Upper lobe of right lung (tissue), 1 donor: ENCODE measurements around the gene GFRA1. TPM values are rescaled to one million over a fixed set of nuclear protein-coding genes. Genes with fewer than 3 reads are reported as not detected.

Experiments
- ATAC-seq: fragments of 200-7000 bp; cut with Tn5 transposase; one replicate; pipeline ENCODE4 v1.9.1; 2020; ENCODE audit warnings: mild to moderate bottlenecking, moderate library complexity
- DNase-seq: peaks from one replicate; pipeline ENCODE4 v3.0.0-alpha.2; 2020
- H3K27ac ChIP-seq: fragments of 200-600 bp; one replicate; pipeline ENCODE4 v1.8.0; 2022
- H3K27me3 ChIP-seq: fragments of 200-600 bp; one replicate; pipeline ENCODE4 v1.8.0; 2022; ENCODE audit warnings: mild to moderate bottlenecking
- H3K36me3 ChIP-seq: fragments of 200-600 bp; one replicate; pipeline ENCODE4 v1.8.0; 2022
- H3K4me1 ChIP-seq: fragments of 200-600 bp; one replicate; pipeline ENCODE4 v1.8.0; 2022
- H3K4me3 ChIP-seq: fragments of 200-600 bp; one replicate; pipeline ENCODE4 v1.8.0; 2022; ENCODE audit warnings: mild to moderate bottlenecking
- H3K9me3 ChIP-seq: fragments of 200-600 bp; one replicate; pipeline ENCODE4 v1.8.0; 2022
- intact Hi-C: fragments of 100-400 bp; cut with DNase I; formaldehyde crosslinking; loops from one replicate; pipeline ENCODE4 v1.11.0; 2022
- total RNA-seq: library from RNA; stranded (reverse); fragmentation: NEBNext Ultra II Directional; extraction: Animal tissue kit (Norgen Biotek cat#: 25700); gene quantifications from one replicate; pipeline ENCODE4 v1.2.1, GENCODE V29; 2021
- TF ChIP-seq, protein P1 (sequence below): fragments of 200-600 bp; IDR thresholded peaks from one replicate; pipeline ENCODE4 v1.8.0; 2022; ENCODE audit warnings: antibody characterized with exemption
- donor health status: DM: no; HTN: yes; CAD: no; lungs with severe emphysema.

The GFRA1 gene
- total RNA-seq, 1 donor from 2014 or later = 3.4 TPM

DNA sequence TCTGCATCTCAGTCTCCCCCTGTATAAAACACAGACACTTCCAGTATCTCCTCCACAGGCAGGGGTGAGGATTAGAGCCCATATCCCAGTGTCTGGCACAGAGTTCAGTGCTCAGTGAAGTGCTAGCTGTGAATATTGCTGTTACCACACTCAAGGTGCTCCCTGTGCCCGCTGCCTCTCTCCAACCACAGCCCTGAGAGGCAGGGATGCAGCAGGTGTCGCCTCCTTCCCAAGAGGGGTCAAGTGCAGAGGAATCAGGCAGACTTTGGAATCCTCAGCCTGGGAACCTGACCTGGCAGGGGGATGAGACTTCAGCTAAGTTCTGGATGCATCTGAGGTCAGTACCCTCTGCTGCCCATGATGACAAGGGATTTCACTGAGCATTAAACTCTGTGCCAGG, 163.1 kb downstream of the GFRA1 start:
- no peaks in the 10 kb centered on the region for H3K36me3 ChIP-seq
- TF ChIP-seq, protein P1, sequence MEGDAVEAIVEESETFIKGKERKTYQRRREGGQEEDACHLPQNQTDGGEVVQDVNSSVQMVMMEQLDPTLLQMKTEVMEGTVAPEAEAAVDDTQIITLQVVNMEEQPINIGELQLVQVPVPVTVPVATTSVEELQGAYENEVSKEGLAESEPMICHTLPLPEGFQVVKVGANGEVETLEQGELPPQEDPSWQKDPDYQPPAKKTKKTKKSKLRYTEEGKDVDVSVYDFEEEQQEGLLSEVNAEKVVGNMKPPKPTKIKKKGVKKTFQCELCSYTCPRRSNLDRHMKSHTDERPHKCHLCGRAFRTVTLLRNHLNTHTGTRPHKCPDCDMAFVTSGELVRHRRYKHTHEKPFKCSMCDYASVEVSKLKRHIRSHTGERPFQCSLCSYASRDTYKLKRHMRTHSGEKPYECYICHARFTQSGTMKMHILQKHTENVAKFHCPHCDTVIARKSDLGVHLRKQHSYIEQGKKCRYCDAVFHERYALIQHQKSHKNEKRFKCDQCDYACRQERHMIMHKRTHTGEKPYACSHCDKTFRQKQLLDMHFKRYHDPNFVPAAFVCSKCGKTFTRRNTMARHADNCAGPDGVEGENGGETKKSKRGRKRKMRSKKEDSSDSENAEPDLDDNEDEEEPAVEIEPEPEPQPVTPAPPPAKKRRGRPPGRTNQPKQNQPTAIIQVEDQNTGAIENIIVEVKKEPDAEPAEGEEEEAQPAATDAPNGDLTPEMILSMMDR = no peak
- no peaks in the 10 kb centered on the region for H3K27me3 ChIP-seq
- no peak for ATAC-seq
- no peaks in the 10 kb centered on the region for H3K9me3 ChIP-seq
- H3K27ac ChIP-seq = no peak overlapping the region
- DNase-seq = no peak
- intact Hi-C loops = no loop called here
- no peak overlapping the region for H3K4me3 ChIP-seq
- no peaks in the 10 kb centered on the region for H3K4me1 ChIP-seq

DNA sequence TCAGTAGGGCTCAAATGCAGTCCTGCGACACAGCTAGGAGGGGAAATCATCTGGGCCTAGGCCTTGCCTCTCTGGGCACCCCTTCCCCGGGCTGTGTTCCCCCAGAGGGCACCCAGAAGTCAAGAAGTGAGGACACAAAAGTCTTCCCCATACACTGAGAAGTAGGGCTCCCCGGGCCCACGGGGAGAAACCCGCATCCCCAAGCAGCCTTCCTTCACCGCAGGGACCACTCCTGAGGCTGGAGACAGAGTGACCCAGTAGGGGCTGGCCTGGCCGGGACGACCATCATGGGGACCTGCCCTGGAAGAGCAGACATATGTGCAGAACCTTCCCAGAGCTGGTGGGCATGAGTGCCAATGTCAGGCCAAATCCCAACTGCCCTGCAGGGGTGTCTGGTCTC, 163.5 kb downstream of the GFRA1 start:
- Histone ChIP-seq H3K27me3 (no peaks in the 10 kb centered on the region), H3K27ac (no peak overlapping the region), H3K9me3 (no peaks in the 10 kb centered on the region), H3K4me1 (no peaks in the 10 kb centered on the region), H3K36me3 (no peaks in the 10 kb centered on the region), H3K4me3 (no peak overlapping the region)
- TF ChIP-seq, protein P1 = no peak
- ATAC-seq = no peak
- intact Hi-C loops = no loop called here
- no peak for DNase-seq

DNA sequence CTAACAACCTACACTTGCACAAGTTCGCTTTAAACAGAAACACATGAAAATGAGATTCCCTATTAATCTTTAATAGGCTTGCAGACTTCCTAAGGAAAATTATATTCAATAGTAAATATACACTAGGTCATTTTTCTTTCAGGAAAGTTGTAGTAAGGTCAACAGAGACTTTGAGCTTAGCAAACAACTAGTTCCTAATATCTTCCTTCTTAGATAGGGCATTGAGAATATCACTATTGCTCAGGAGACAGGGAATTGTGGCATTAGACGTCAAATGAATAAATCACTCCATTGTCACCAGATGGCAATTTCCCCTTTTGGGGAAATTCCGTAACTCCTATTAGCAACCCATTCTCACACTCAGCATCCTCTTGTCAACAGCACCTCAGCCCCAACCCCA, 164.9 kb downstream of the GFRA1 start:
- no peaks in the 10 kb centered on the region for H3K4me1 ChIP-seq
- H3K27ac ChIP-seq = no peak overlapping the region
- TF ChIP-seq, protein P1 = no peak
- no peaks in the 10 kb centered on the region for H3K27me3 ChIP-seq
- H3K4me3 ChIP-seq = no peak overlapping the region
- ATAC-seq (no peak), DNase-seq (no peak)
- H3K9me3 ChIP-seq = no peaks in the 10 kb centered on the region
- H3K36me3 ChIP-seq = no peaks in the 10 kb centered on the region
- intact Hi-C loops = no loop called here

DNA sequence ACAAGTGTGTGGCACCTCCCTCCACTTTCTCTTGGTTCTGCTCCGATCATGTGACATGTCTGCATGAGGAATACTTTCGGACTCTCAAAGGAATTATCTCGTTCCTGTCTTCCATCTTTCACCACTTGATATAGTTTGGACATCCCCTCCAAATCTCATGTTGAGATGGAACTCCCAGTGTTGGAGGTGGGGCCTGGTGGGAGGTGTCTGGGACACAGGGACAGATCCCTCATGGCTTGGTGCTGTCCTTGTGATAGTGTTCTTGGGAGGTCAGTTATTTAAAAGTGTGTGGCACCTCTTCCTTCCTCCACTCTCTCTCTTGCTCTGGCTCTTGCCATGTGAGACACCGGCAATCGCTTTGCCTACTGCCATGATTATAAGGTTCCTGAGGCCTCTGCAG, 166.4 kb downstream of the GFRA1 start:
- TF ChIP-seq, protein P1 = no peak
- Histone ChIP-seq H3K36me3 (no peaks in the 10 kb centered on the region), H3K4me3 (no peak overlapping the region), H3K27me3 (no peaks in the 10 kb centered on the region), H3K4me1 (no peaks in the 10 kb centered on the region), H3K9me3 (no peaks in the 10 kb centered on the region), H3K27ac (no peak overlapping the region)
- no peak for ATAC-seq
- DNase-seq = no peak
- intact Hi-C loops = no loop called here

DNA sequence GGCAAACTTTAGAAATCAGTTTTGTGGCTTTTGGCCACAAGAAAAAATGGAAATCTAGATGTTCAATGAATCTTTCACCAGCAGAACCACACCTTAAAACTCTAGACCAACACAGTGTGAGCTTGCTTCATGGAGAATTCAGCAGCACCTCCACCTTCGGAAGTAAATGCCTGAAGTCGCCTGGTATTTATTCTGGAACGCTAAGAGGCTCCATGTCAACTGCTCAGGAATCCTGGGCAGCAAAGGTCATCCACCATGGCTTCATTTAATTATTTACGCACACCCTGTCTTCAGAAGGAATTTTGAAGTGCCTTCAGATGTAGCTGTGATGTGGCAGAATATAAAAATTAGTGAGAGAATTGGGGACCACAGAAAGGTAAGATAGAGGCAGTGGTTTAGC, 167.7 kb downstream of the GFRA1 start:
- no peak overlapping the region for H3K4me3 ChIP-seq
- H3K27ac ChIP-seq = no peak overlapping the region
- TF ChIP-seq, protein P1 = no peak
- no peaks in the 10 kb centered on the region for H3K36me3 ChIP-seq
- H3K4me1 ChIP-seq = no peaks in the 10 kb centered on the region
- ATAC-seq (peak; percentile 81), DNase-seq (no peak)
- no peaks in the 10 kb centered on the region for H3K27me3 ChIP-seq
- intact Hi-C loops = no loop called here
- H3K9me3 ChIP-seq = no peaks in the 10 kb centered on the region

DNA sequence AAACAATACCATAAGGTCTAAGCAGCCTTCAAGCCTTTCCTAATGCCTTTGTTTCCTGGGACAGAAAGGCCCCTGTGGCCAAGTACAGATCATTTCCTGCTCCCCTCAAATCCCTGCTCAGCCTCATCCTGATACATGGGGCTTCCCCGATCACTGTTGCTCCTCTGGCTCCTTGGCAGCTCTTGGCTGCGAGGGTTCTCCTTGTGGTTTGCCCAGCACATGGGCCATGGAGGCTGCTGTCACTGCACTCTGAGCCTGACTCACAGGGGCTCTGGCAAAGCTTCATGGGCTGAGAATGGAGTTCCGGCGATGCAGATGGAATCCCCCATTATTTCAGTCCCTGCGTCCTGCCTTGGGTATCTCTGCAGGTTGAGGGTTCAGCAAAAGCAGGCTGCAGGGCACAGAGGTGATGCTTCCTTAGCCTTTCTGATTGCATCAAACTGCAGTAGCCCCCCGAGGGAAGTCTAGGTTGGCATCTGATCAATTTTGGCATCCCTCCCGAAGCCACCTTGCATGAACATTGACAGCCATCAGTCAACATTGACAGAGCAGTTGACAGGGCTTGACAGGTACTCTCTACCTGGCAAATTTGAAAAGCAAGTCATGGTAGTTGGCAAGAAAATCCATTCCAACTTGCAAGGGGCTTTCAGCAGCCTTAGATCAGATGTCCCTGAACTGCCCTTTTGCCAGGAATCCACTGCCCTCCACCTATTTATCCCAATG, 168.6 kb downstream of the GFRA1 start:
- intact Hi-C loops = no loop called here
- DNase-seq = no peak
- H3K4me1 ChIP-seq = no peaks in the 10 kb centered on the region
- TF ChIP-seq, protein P1 = no peak
- H3K36me3 ChIP-seq = no peaks in the 10 kb centered on the region
- H3K9me3 ChIP-seq = no peaks in the 10 kb centered on the region
- no peak for ATAC-seq
- H3K27ac ChIP-seq = no peak overlapping the region
- H3K4me3 ChIP-seq = no peak overlapping the region
- no peaks in the 10 kb centered on the region for H3K27me3 ChIP-seq
